IMR-90 (cell line): ENCODE measurements around the gene CNOT3. TPM values are rescaled to one million over a fixed set of nuclear protein-coding genes. Genes with fewer than 3 reads are reported as not detected.

ENCODE experiments used
- ATAC-seq: fragments of 200-7000 bp; cut with Tn5 transposase; 2 replicates; pipeline ENCODE4 v1.9.1; 2020; ENCODE audit warnings: low read depth, mild to moderate bottlenecking, moderate library complexity
- BruUV-seq: library from RNA; stranded (reverse); fragments of 400-500 nt; replicated peaks from 2 replicates; lab custom pipeline; 2021; lab: Mats Ljungman, UMichigan
- CTCF ChIA-PET: fragments of 300-600 bp; formaldehyde crosslinking; extraction: SDS; loops from one replicate; lab custom pipeline; 2021; ENCODE audit warnings: antibody characterized with exemption; lab: Yijun Ruan, JAX
- POLR2A ChIA-PET: fragments of 300-600 bp; sonication (Branson Sonifier 250); formaldehyde crosslinking; loops from one replicate; lab custom pipeline; 2022; ENCODE audit warnings: antibody characterized with exemption; ENCODE audit not compliant: unreplicated experiment; lab: Charles Lee
- DNase-seq: peaks from one replicate; pipeline ENCODE4 v3.0.0; 2013
- H2AFZ ChIP-seq: replicated peaks from 2 replicates; pipeline ENCODE3; 2013; ENCODE audit warnings: low read length, mild to moderate bottlenecking; ENCODE audit not compliant: poor library complexity
- H2AK5ac ChIP-seq: 2 replicates; pipeline ENCODE4 v1.6.1; 2013; ENCODE audit warnings: low read depth, low read length, inconsistent platforms
- H2AK9ac ChIP-seq: replicated peaks from 2 replicates; pipeline ENCODE3; 2013; ENCODE audit warnings: mild to moderate bottlenecking, low read depth, low read length, moderate library complexity; ENCODE audit not compliant: poor library complexity
- H2BK120ac ChIP-seq: 2 replicates; pipeline ENCODE4 v1.6.1; 2013; ENCODE audit warnings: low read depth, low read length, inconsistent platforms
- H2BK15ac ChIP-seq: 3 replicates; pipeline ENCODE4 v1.6.1; 2013; ENCODE audit warnings: low read depth, low read length, inconsistent platforms
- H2BK20ac ChIP-seq: 2 replicates; pipeline ENCODE4 v1.6.1; 2013; ENCODE audit warnings: low read depth, mild to moderate bottlenecking, inconsistent platforms, low read length, moderate library complexity
- H2BK5ac ChIP-seq: 2 replicates; pipeline ENCODE4 v1.6.1; 2013; ENCODE audit warnings: mild to moderate bottlenecking, low read depth, low read length, inconsistent platforms; ENCODE audit not compliant: poor library complexity, severe bottlenecking
- H3K14ac ChIP-seq: replicated peaks from 2 replicates; pipeline ENCODE4 v1.6.1; 2013; ENCODE audit warnings: low read depth, low read length, inconsistent platforms
- H3K18ac ChIP-seq: 2 replicates; pipeline ENCODE4 v1.6.1; 2013; ENCODE audit warnings: low read depth, low read length, control low read depth
- H3K23ac ChIP-seq: 2 replicates; pipeline ENCODE4 v1.6.1; 2013; ENCODE audit warnings: low read depth, low read length, inconsistent platforms
- H3K27ac ChIP-seq: 2 replicates; pipeline ENCODE4 v1.5.1; 2013; ENCODE audit warnings: mild to moderate bottlenecking, control low read depth, low read length; ENCODE audit not compliant: insufficient read depth
- H3K27me3 ChIP-seq: 2 replicates; pipeline ENCODE4 v1.6.1; 2013; ENCODE audit warnings: low read length; ENCODE audit not compliant: control insufficient read depth, insufficient read depth
- H3K36me3 ChIP-seq: 2 replicates; pipeline ENCODE4 v1.6.1; 2013; ENCODE audit warnings: low read length, mixed read lengths; ENCODE audit not compliant: control insufficient read depth, insufficient read depth
- H3K4ac ChIP-seq: 2 replicates; pipeline ENCODE4 v1.6.1; 2013; ENCODE audit warnings: low read depth, low read length, inconsistent platforms
- H3K4me1 ChIP-seq: 2 replicates; pipeline ENCODE4 v1.6.1; 2013; ENCODE audit warnings: low read length, mixed read lengths; ENCODE audit not compliant: control insufficient read depth, insufficient read depth
- H3K4me2 ChIP-seq: 2 replicates; pipeline ENCODE4 v1.6.1; 2013; ENCODE audit warnings: low read depth, mild to moderate bottlenecking, control low read depth, low read length, moderate library complexity
- H3K4me3 ChIP-seq: 2 replicates; pipeline ENCODE4 v1.5.1; 2013; ENCODE audit warnings: low read depth, mild to moderate bottlenecking, control low read depth, low read length, moderate library complexity; ENCODE audit not compliant: insufficient read depth
- H3K56ac ChIP-seq: 2 replicates; pipeline ENCODE4 v1.6.1; 2013; ENCODE audit warnings: low read length, inconsistent platforms; ENCODE audit not compliant: insufficient read depth; ENCODE audit errors: extremely low read depth
- H3K79me1 ChIP-seq, 2 experiments: 2 replicates each; pipeline ENCODE4 v1.6.1; 2013; ENCODE audit warnings: low read length in 2 of 2, inconsistent platforms in 1 of 2, low read depth in 1 of 2
- H3K9ac ChIP-seq: 2 replicates; pipeline ENCODE4 v1.6.1; 2013; ENCODE audit warnings: low read depth, low read length, control low read depth
- H3K9me1 ChIP-seq: 2 replicates; pipeline ENCODE4 v1.6.1; 2013; ENCODE audit warnings: low read length, inconsistent platforms; ENCODE audit not compliant: insufficient read depth
- H3K9me3 ChIP-seq: 2 replicates; pipeline ENCODE4 v1.6.1; 2013; ENCODE audit warnings: low read length; ENCODE audit not compliant: control insufficient read depth, insufficient read depth
- H4K20me1 ChIP-seq: 2 replicates; pipeline ENCODE4 v1.6.1; 2013; ENCODE audit warnings: low read length, inconsistent platforms; ENCODE audit not compliant: insufficient read depth
- H4K5ac ChIP-seq: 2 replicates; pipeline ENCODE4 v1.6.1; 2013; ENCODE audit warnings: mild to moderate bottlenecking, low read depth, low read length, control low read depth
- H4K8ac ChIP-seq, 2 experiments: 2 replicates each; pipeline ENCODE4 v1.6.1; 2013; ENCODE audit warnings: low read depth in 2 of 2, low read length in 2 of 2, control low read depth in 1 of 2, inconsistent platforms in 1 of 2
- H4K91ac ChIP-seq: 2 replicates; pipeline ENCODE4 v1.6.1; 2013; ENCODE audit warnings: low read depth, low read length, inconsistent platforms; ENCODE audit not compliant: insufficient read depth
- NFE2L2 ChIP-seq: fragments of 150-350 bp; IDR thresholded peaks from 2 replicates; pipeline ENCODE4 v1.6.1; 2016; ENCODE audit warnings: low read depth, mild to moderate bottlenecking, low read length
- POLR2A ChIP-seq: IDR thresholded peaks from 2 replicates; pipeline ENCODE4 v1.6.1; 2012; ENCODE audit warnings: mild to moderate bottlenecking, low read depth, low read length
- WGBS, 2 experiments: methylation state at CpG; one replicate each; pipeline versions ENCODE4 v1.1.5 to v1.1.7; 2013; ENCODE audit warnings: missing lambda C conversion rate in 2 of 2; ENCODE audit not compliant: insufficient read length in 1 of 2; ENCODE audit errors: extremely low coverage in 2 of 2; 5-methylcytosine and 5-hydroxymethylcytosine counted together
- dilution Hi-C: fragments of 300-500 bp; cut with HindIII; formaldehyde crosslinking; loops from one replicate; pipeline ENCODE4 v1.14.3; 2018; ENCODE audit warnings: low sequenced_read_pairs; ENCODE audit not compliant: unreplicated experiment
- in situ Hi-C: fragments of 300-500 bp; cut with MboI; formaldehyde crosslinking; loops from 3 replicates; pipeline ENCODE4 v1.14.3; 2019; ENCODE audit warnings: low sequenced_read_pairs, inconsistent platforms, mixed read lengths
- intact Hi-C: fragments of 100-400 bp; cut with micrococcal nuclease; formaldehyde crosslinking; loops from 2 replicates; pipeline ENCODE4 v1.10.0; 2022
- polyA plus RNA-seq, 3 experiments: library from polyadenylated mRNA; depleted of rRNA; stranded (reverse); fragments of >200 nt; gene quantifications; 2 replicates each; pipeline ENCODE4 v1.2.3, GENCODE V29; 2012; ENCODE audit warnings: low replicate concordance in 1 of 3
- total RNA-seq: library from RNA; depleted of rRNA; stranded (reverse); fragments of >200 nt; gene quantifications from 2 replicates; pipeline ENCODE4 v1.2.3, GENCODE V29; 2012

CNOT3 gene
- total and polyA plus RNA-seq, 2 of the 4 experiments (the other 2 are of a cell fraction), result 5.4 to 26.7 TPM

GRCh38 chr19:54107876-54108490 is 29.6 kb upstream of the CNOT3 start:
- Histone ChIP-seq H3K9me1 (no peaks in the 10 kb centered on the region), H4K91ac (no peak overlapping the region), H3K4me1 (no peaks in the 10 kb centered on the region), H3K4ac (no peak overlapping the region), H3K36me3 (peaks cover 47% of the 10 kb centered on the region), H2AK9ac (no peak overlapping the region), H3K4me2 (no peak overlapping the region), H2BK15ac (no peak overlapping the region), H2BK120ac (no peak overlapping the region), H2BK20ac (no peak overlapping the region), H2AFZ (no peak overlapping the region), H4K8ac (no peak overlapping the region), H3K9me3 (no peaks in the 10 kb centered on the region), H4K20me1 (peaks cover 4% of the 10 kb centered on the region; the same call in 1 of the 2 replicates), H3K56ac (no peak overlapping the region), H2BK5ac (no peak overlapping the region), H3K18ac (no peak overlapping the region), H4K5ac (no peak overlapping the region), H3K14ac (no peak overlapping the region), H3K27me3 (no peaks in the 10 kb centered on the region), H3K79me1 (peaks cover 4 to 36% of the 10 kb centered on the region in 2 experiments), H3K9ac (no peak overlapping the region), H3K4me3 (no peak overlapping the region), H2AK5ac (no peak overlapping the region), H3K23ac (no peak overlapping the region), H3K27ac (no peak overlapping the region)
- ChIA-PET POLR2A (no interaction called here), CTCF (no interaction called here)
- no TSS peak for BruUV-seq
- in situ Hi-C loops, result loop anchor here (25.0 kb wide), 1 partner anchor 354 kb away; the partner anchor contains the start of genes CDC42EP5 and LENG9
- TF ChIP-seq NFE2L2 (no peak), POLR2A (no peak)
- no peak for ATAC-seq
- intact Hi-C loops, result loop anchor here (10.0 kb wide), 1 partner anchor 243 kb away; the partner anchor contains the start of gene MYADM
- WGBS, 2 experiments, result 77% methylated on average over 6 of the region's 21 CpGs; no CpG with 5 or more reads in 1 of the 2 experiments
- no peak for DNase-seq
- dilution Hi-C loops, result no loop called here
